WTC11 (cell line): Measurements from ENCODE around the gene AIFM1. TPM values are rescaled to one million over a fixed set of nuclear protein-coding genes. Genes with fewer than 3 reads are reported as not detected.

Experiments
- ATAC-seq: fragments of 200-7000 bp; cut with Tn5 transposase; 2 replicates; pipeline ENCODE4 v1.10.0; 2021; ENCODE audit warnings: mild to moderate bottlenecking, moderate library complexity
- CTCF ChIA-PET: fragments of 300-600 bp; sonication (Branson Sonifier 250); formaldehyde crosslinking; loops from one replicate; lab custom pipeline; 2021; ENCODE audit warnings: antibody characterized with exemption; lab: Charles Lee
- POLR2A ChIA-PET: fragments of 350-600 bp; sonication (Branson Sonifier 250); formaldehyde crosslinking; loops from one replicate; lab custom pipeline; 2021; ENCODE audit warnings: antibody characterized with exemption; lab: Charles Lee
- DNase-seq: peaks from one replicate; pipeline ENCODE4 v3.0.0; 2021; ENCODE audit warnings: low spot score
- H3K27ac Mint-ChIP-seq: 2 replicates; pipeline ENCODE4 v1.8.0; 2021; ENCODE audit warnings: mixed read lengths
- H3K27me3 Mint-ChIP-seq: 2 replicates; pipeline ENCODE4 v1.8.0; 2021; ENCODE audit warnings: low read depth, mild to moderate bottlenecking, moderate library complexity, mixed read lengths
- H3K36me3 Mint-ChIP-seq: 2 replicates; pipeline ENCODE4 v1.8.0; 2021; ENCODE audit warnings: mixed read lengths
- H3K4me1 Mint-ChIP-seq: 2 replicates; pipeline ENCODE4 v1.8.0; 2022; ENCODE audit warnings: mixed read lengths
- H3K4me3 Mint-ChIP-seq: 2 replicates; pipeline ENCODE4 v1.8.0; 2021; ENCODE audit warnings: mild to moderate bottlenecking, moderate library complexity, mixed read lengths
- H3K9me3 Mint-ChIP-seq: 2 replicates; pipeline ENCODE4 v1.8.0; 2021; ENCODE audit warnings: mixed read lengths
- FOXK1 ChIP-seq: sonication (generic); formaldehyde crosslinking; IDR thresholded peaks from 2 replicates; pipeline ENCODE4 v1.8.0; 2022; ENCODE audit warnings: mild to moderate bottlenecking, moderate library complexity, missing genetic modification reagents
- GABPB1 ChIP-seq: sonication (generic); formaldehyde crosslinking; IDR thresholded peaks from 2 replicates; pipeline ENCODE4 v1.8.1; 2023; ENCODE audit warnings: mild to moderate bottlenecking, missing genetic modification reagents
- GRHL2 ChIP-seq: fragments of 250-450 bp; sonication (Bioruptor Pico); IDR thresholded peaks from 2 replicates; pipeline ENCODE4 v1.8.0; 2022; ENCODE audit warnings: mild to moderate bottlenecking, moderate library complexity; ENCODE audit not compliant: insufficient replicate concordance, severe bottlenecking
- KAT7 ChIP-seq: sonication (generic); formaldehyde crosslinking; IDR thresholded peaks from 2 replicates; pipeline ENCODE4 v1.8.1; 2023; ENCODE audit warnings: missing genetic modification reagents, mild to moderate bottlenecking, borderline replicate concordance
- NFYB ChIP-seq: sonication (generic); formaldehyde crosslinking; conservative IDR thresholded peaks from 2 replicates; pipeline ENCODE4 v1.8.0; 2022; ENCODE audit warnings: low read depth, missing genetic modification reagents
- NR1H2 ChIP-seq: sonication (generic); formaldehyde crosslinking; IDR thresholded peaks from 2 replicates; pipeline ENCODE4 v1.9.0; 2021; ENCODE audit warnings: mild to moderate bottlenecking, moderate library complexity, missing genetic modification reagents
- NR2C2 ChIP-seq: sonication (generic); formaldehyde crosslinking; IDR thresholded peaks from 2 replicates; pipeline ENCODE4 v1.8.0; 2022; ENCODE audit warnings: mild to moderate bottlenecking, missing genetic modification reagents
- RELA ChIP-seq: sonication (generic); formaldehyde crosslinking; IDR thresholded peaks from 2 replicates; pipeline ENCODE4 v1.8.1; 2022; ENCODE audit warnings: missing genetic modification reagents, mild to moderate bottlenecking, borderline replicate concordance
- ZNF423 ChIP-seq: fragments of 250-450 bp; sonication (Bioruptor Pico); IDR thresholded peaks from 2 replicates; pipeline ENCODE4 v2.1.2; 2022; ENCODE audit warnings: mild to moderate bottlenecking, moderate library complexity
- total RNA-seq: library from RNA; stranded (reverse); gene quantifications from 3 replicates; pipeline ENCODE4 v1.2.3, GENCODE V29; 2021
- TF ChIP-seq, protein P1 (sequence below): sonication (generic); formaldehyde crosslinking; IDR thresholded peaks from 2 replicates; pipeline ENCODE4 v1.8.1; 2023; ENCODE audit warnings: mild to moderate bottlenecking, missing genetic modification reagents, borderline replicate concordance
- TF ChIP-seq, protein P2 (sequence below): fragments of 200-600 bp; IDR thresholded peaks from 2 replicates; pipeline ENCODE4 v1.8.0; 2022; ENCODE audit warnings: antibody characterized with exemption
- TF ChIP-seq, protein P3 (sequence below): sonication (generic); formaldehyde crosslinking; IDR thresholded peaks from 2 replicates; pipeline ENCODE4 v1.8.0; 2022; ENCODE audit warnings: mild to moderate bottlenecking, missing genetic modification reagents
- TF ChIP-seq, protein P4 (sequence below): fragments of 250-450 bp; sonication (Bioruptor Pico); conservative IDR thresholded peaks from 2 replicates; pipeline ENCODE4 v1.9.0; 2021; ENCODE audit warnings: mild to moderate bottlenecking
- TF ChIP-seq, protein P5 (sequence below): sonication (generic); formaldehyde crosslinking; IDR thresholded peaks from 2 replicates; pipeline ENCODE4 v1.8.1; 2023; ENCODE audit warnings: mild to moderate bottlenecking, missing genetic modification reagents, moderate library complexity
- TF ChIP-seq, protein P6 (sequence below): sonication (generic); formaldehyde crosslinking; IDR thresholded peaks from 2 replicates; pipeline ENCODE4 v1.8.1; 2022; ENCODE audit warnings: mild to moderate bottlenecking, missing genetic modification reagents, moderate library complexity, borderline replicate concordance
- TF ChIP-seq, protein P7 (sequence below): sonication (generic); formaldehyde crosslinking; IDR thresholded peaks from 2 replicates; pipeline ENCODE4 v1.8.1; 2022; ENCODE audit warnings: low read depth, missing genetic modification reagents, borderline replicate concordance
- TF ChIP-seq, protein P8 (sequence below): fragments of 250-450 bp; sonication (Bioruptor Pico); IDR thresholded peaks from 2 replicates; pipeline ENCODE4 v1.9.0; 2021; ENCODE audit warnings: mild to moderate bottlenecking, borderline replicate concordance

Gene AIFM1
- total RNA-seq, 1 experiment from 2014 or later = 53.5 TPM

DNA sequence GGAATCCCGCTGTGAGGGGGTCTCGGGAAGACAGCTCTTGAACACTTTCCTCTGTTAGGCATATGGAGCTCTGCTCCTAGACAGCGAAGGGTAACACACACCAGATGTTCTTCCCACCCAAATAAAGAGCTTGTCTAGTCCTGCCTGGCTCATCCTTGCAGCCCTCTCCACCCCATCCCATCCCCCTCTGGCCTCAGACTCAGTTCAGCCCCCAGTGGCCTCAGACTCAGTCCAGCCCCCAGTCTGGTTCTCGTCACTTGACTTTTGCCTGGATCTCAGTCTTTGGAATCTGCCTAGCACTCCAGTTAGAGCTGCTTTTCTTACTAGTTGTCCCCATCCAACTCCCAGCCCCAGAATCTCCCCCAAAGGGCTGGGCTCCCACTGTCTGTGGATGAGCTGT is 21.0 kb upstream of the AIFM1 start:
- no peak for ATAC-seq
- TF ChIP-seq, protein P1, sequence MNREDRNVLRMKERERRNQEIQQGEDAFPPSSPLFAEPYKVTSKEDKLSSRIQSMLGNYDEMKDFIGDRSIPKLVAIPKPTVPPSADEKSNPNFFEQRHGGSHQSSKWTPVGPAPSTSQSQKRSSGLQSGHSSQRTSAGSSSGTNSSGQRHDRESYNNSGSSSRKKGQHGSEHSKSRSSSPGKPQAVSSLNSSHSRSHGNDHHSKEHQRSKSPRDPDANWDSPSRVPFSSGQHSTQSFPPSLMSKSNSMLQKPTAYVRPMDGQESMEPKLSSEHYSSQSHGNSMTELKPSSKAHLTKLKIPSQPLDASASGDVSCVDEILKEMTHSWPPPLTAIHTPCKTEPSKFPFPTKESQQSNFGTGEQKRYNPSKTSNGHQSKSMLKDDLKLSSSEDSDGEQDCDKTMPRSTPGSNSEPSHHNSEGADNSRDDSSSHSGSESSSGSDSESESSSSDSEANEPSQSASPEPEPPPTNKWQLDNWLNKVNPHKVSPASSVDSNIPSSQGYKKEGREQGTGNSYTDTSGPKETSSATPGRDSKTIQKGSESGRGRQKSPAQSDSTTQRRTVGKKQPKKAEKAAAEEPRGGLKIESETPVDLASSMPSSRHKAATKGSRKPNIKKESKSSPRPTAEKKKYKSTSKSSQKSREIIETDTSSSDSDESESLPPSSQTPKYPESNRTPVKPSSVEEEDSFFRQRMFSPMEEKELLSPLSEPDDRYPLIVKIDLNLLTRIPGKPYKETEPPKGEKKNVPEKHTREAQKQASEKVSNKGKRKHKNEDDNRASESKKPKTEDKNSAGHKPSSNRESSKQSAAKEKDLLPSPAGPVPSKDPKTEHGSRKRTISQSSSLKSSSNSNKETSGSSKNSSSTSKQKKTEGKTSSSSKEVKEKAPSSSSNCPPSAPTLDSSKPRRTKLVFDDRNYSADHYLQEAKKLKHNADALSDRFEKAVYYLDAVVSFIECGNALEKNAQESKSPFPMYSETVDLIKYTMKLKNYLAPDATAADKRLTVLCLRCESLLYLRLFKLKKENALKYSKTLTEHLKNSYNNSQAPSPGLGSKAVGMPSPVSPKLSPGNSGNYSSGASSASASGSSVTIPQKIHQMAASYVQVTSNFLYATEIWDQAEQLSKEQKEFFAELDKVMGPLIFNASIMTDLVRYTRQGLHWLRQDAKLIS (CRISPR knock-in tag) = no peak
- TF ChIP-seq, protein P2, sequence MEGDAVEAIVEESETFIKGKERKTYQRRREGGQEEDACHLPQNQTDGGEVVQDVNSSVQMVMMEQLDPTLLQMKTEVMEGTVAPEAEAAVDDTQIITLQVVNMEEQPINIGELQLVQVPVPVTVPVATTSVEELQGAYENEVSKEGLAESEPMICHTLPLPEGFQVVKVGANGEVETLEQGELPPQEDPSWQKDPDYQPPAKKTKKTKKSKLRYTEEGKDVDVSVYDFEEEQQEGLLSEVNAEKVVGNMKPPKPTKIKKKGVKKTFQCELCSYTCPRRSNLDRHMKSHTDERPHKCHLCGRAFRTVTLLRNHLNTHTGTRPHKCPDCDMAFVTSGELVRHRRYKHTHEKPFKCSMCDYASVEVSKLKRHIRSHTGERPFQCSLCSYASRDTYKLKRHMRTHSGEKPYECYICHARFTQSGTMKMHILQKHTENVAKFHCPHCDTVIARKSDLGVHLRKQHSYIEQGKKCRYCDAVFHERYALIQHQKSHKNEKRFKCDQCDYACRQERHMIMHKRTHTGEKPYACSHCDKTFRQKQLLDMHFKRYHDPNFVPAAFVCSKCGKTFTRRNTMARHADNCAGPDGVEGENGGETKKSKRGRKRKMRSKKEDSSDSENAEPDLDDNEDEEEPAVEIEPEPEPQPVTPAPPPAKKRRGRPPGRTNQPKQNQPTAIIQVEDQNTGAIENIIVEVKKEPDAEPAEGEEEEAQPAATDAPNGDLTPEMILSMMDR = no peak
- TF ChIP-seq KAT7 (CRISPR knock-in tag) (no peak), NFYB (CRISPR knock-in tag) (no peak), NR2C2 (no peak), FOXK1 (CRISPR knock-in tag) (no peak), RELA (CRISPR knock-in tag) (no peak), ZNF423 (CRISPR knock-in tag) (no peak), GRHL2 (no peak), NR1H2 (CRISPR knock-in tag) (no peak), GABPB1 (CRISPR knock-in tag) (no peak)
- TF ChIP-seq, protein P3, sequence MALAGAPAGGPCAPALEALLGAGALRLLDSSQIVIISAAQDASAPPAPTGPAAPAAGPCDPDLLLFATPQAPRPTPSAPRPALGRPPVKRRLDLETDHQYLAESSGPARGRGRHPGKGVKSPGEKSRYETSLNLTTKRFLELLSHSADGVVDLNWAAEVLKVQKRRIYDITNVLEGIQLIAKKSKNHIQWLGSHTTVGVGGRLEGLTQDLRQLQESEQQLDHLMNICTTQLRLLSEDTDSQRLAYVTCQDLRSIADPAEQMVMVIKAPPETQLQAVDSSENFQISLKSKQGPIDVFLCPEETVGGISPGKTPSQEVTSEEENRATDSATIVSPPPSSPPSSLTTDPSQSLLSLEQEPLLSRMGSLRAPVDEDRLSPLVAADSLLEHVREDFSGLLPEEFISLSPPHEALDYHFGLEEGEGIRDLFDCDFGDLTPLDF (CRISPR knock-in tag) = no peak
- TF ChIP-seq, protein P4, sequence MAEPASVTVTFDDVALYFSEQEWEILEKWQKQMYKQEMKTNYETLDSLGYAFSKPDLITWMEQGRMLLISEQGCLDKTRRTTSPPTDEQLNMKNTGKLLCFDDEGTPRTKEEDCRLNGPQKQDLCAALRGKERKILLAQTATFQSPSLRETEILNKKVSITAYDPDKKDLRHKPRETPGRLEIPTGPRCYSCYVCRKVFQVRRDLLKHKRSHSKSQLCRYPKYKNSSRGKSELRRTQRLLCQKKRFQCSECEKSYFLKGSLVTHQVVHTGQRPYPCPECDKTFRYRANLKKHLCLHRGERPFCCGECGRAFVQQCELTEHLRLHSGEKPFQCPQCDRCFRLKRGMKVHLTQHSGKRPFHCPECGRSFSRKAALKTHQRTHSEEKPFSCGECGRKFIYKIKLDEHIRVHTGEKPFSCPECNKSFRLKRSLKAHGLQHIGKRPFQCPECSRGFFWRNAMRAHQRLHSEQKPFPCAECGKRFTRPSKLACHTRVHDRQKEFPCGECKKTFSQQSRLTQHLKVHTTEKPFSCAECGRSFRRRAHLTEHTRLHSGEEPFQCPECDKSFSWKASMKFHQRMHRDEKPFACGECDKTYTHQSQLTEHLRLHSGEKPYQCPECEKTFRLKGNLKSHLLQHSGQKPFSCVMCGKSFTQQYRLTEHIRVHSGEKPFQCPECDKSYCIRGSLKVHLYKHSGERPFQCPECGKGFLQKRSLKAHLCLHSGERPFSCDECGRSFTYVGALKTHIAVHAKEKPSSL = no peak
- TF ChIP-seq, protein P5, sequence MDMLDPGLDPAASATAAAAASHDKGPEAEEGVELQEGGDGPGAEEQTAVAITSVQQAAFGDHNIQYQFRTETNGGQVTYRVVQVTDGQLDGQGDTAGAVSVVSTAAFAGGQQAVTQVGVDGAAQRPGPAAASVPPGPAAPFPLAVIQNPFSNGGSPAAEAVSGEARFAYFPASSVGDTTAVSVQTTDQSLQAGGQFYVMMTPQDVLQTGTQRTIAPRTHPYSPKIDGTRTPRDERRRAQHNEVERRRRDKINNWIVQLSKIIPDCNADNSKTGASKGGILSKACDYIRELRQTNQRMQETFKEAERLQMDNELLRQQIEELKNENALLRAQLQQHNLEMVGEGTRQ (CRISPR knock-in tag) = no peak
- TF ChIP-seq, protein P6, sequence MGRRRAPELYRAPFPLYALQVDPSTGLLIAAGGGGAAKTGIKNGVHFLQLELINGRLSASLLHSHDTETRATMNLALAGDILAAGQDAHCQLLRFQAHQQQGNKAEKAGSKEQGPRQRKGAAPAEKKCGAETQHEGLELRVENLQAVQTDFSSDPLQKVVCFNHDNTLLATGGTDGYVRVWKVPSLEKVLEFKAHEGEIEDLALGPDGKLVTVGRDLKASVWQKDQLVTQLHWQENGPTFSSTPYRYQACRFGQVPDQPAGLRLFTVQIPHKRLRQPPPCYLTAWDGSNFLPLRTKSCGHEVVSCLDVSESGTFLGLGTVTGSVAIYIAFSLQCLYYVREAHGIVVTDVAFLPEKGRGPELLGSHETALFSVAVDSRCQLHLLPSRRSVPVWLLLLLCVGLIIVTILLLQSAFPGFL = no peak
- TF ChIP-seq, protein P7, sequence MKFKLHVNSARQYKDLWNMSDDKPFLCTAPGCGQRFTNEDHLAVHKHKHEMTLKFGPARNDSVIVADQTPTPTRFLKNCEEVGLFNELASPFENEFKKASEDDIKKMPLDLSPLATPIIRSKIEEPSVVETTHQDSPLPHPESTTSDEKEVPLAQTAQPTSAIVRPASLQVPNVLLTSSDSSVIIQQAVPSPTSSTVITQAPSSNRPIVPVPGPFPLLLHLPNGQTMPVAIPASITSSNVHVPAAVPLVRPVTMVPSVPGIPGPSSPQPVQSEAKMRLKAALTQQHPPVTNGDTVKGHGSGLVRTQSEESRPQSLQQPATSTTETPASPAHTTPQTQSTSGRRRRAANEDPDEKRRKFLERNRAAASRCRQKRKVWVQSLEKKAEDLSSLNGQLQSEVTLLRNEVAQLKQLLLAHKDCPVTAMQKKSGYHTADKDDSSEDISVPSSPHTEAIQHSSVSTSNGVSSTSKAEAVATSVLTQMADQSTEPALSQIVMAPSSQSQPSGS (CRISPR knock-in tag) = no peak
- TF ChIP-seq, protein P8, sequence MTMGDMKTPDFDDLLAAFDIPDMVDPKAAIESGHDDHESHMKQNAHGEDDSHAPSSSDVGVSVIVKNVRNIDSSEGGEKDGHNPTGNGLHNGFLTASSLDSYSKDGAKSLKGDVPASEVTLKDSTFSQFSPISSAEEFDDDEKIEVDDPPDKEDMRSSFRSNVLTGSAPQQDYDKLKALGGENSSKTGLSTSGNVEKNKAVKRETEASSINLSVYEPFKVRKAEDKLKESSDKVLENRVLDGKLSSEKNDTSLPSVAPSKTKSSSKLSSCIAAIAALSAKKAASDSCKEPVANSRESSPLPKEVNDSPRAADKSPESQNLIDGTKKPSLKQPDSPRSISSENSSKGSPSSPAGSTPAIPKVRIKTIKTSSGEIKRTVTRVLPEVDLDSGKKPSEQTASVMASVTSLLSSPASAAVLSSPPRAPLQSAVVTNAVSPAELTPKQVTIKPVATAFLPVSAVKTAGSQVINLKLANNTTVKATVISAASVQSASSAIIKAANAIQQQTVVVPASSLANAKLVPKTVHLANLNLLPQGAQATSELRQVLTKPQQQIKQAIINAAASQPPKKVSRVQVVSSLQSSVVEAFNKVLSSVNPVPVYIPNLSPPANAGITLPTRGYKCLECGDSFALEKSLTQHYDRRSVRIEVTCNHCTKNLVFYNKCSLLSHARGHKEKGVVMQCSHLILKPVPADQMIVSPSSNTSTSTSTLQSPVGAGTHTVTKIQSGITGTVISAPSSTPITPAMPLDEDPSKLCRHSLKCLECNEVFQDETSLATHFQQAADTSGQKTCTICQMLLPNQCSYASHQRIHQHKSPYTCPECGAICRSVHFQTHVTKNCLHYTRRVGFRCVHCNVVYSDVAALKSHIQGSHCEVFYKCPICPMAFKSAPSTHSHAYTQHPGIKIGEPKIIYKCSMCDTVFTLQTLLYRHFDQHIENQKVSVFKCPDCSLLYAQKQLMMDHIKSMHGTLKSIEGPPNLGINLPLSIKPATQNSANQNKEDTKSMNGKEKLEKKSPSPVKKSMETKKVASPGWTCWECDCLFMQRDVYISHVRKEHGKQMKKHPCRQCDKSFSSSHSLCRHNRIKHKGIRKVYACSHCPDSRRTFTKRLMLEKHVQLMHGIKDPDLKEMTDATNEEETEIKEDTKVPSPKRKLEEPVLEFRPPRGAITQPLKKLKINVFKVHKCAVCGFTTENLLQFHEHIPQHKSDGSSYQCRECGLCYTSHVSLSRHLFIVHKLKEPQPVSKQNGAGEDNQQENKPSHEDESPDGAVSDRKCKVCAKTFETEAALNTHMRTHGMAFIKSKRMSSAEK (CRISPR knock-in tag) = no peak

More for the DNA sequence above, 21.0 kb upstream of the AIFM1 start:
- no peak overlapping the region for H3K27ac Mint-ChIP-seq
- H3K9me3 Mint-ChIP-seq = no peaks in the 10 kb centered on the region
- ChIA-PET CTCF (interaction anchor here (0.7 kb wide), 1 partner anchor 107 kb away, joined by 4 read pairs; no protein-coding TSS in a partner anchor), POLR2A (no interaction called here)
- no peak overlapping the region for H3K4me3 Mint-ChIP-seq
- no peaks in the 10 kb centered on the region for H3K27me3 Mint-ChIP-seq
- H3K4me1 Mint-ChIP-seq = no peaks in the 10 kb centered on the region
- no peak for DNase-seq
- no peaks in the 10 kb centered on the region for H3K36me3 Mint-ChIP-seq
